ENCODE measurements around the gene CABLES1. TPM values are rescaled to one million over a fixed set of nuclear protein-coding genes. Genes with fewer than 3 reads are reported as not detected.

Gene CABLES1
- polyA plus RNA-seq, 1 donor, result 11.1 TPM

GRCh38 chr18:23129355-23130002 lies 5.8 kb upstream of the CABLES1 start:
- Histone ChIP-seq H3K9me3 (ENCODE audit: control insufficient read depth, low read depth, low read length) (no peaks in the 10 kb centered on the region), H3K4me3 (ENCODE audit: low read length) (no peak overlapping the region), H3K4me1 (ENCODE audit: control insufficient read depth, insufficient read depth, low read length) (peaks cover 10% of the 10 kb centered on the region), H3K36me3 (ENCODE audit: control insufficient read depth, insufficient read depth, low read length) (no peaks in the 10 kb centered on the region), H3K27me3 (ENCODE audit: control insufficient read depth, insufficient read depth, low read length) (peaks cover 3% of the 10 kb centered on the region), H3K27ac (ENCODE audit: low read length) (no peak overlapping the region)
- DNase-seq, result no peak
- no CpG with 5 or more reads among the region's 8 CpGs for WGBS (ENCODE audit: insufficient coverage, low lambda C conversion rate)

GRCh38 chr18:23131693-23132319 lies 3.5 kb upstream of the CABLES1 start:
- Histone ChIP-seq H3K27me3 (ENCODE audit: control insufficient read depth, insufficient read depth, low read length) (peaks cover 15% of the 10 kb centered on the region), H3K4me3 (ENCODE audit: low read length) (no peak overlapping the region), H3K36me3 (ENCODE audit: control insufficient read depth, insufficient read depth, low read length) (no peaks in the 10 kb centered on the region), H3K4me1 (ENCODE audit: control insufficient read depth, insufficient read depth, low read length) (peaks cover 11% of the 10 kb centered on the region), H3K27ac (ENCODE audit: low read length) (no peak overlapping the region), H3K9me3 (ENCODE audit: control insufficient read depth, low read depth, low read length) (no peaks in the 10 kb centered on the region)
- DNase-seq, result peak; percentile 57 to 58
- WGBS (ENCODE audit: insufficient coverage, low lambda C conversion rate), result 58% methylated on average over 2 of the region's 8 CpGs

GRCh38 chr18:23133860-23134779 lies 1.2 kb upstream of the CABLES1 start:
- peak overlapping the region; percentile 46 for H3K4me3 ChIP-seq (ENCODE audit: low read length)

DNA sequence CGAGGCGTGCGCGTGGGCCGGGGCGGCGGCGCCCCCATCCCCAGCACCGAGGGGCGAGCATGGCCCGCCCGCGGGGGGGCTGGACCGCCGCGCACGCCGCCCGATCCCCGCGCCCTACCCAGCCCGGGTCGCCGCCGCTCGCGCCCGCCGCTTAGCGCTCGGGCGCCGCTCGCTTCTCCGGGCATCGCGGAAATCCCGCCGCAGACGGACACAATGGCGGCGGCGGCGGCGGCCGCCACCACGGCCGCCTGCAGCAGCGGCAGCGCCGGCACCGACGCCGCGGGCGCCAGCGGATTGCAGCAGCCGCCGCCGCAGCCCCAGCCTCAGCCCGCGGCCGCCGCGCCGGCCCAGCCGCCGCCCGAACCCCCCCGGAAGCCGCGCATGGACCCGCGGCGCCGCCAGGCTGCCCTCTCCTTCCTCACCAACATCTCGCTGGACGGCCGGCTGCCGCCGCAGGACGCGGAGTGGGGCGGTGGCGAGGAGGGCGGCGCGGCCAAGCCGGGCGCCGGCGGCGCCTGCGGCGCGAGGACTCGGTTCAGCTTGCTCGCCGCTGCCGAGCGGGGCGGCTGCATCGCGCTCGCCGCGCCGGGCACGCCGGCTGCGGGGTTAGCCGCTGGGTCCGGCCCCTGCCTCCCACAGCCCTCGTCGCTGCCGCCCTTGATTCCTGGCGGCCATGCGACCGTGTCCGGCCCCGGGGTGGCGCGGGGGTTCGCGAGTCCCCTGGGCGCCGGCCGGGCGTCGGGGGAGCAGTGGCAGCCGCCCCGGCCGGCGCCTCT lies 453 bp downstream of the CABLES1 start:
- Histone ChIP-seq H3K27me3 (ENCODE audit: control insufficient read depth, insufficient read depth, low read length) (peaks cover 21% of the 10 kb centered on the region), H3K27ac (ENCODE audit: low read length) (no peak overlapping the region), H3K4me3 (ENCODE audit: low read length) (peak overlapping the region; percentile 46), H3K4me1 (ENCODE audit: control insufficient read depth, insufficient read depth, low read length) (peaks cover 34% of the 10 kb centered on the region), H3K36me3 (ENCODE audit: control insufficient read depth, insufficient read depth, low read length) (no peaks in the 10 kb centered on the region), H3K9me3 (ENCODE audit: control insufficient read depth, low read depth, low read length) (no peaks in the 10 kb centered on the region)
- WGBS (ENCODE audit: insufficient coverage, low lambda C conversion rate), result no CpG with 5 or more reads among the region's 134 CpGs
- DNase-seq, result no peak

More at GRCh38 chr18:23133860-23134779, 1.2 kb upstream of the CABLES1 start:
- Histone ChIP-seq H3K9me3 (ENCODE audit: control insufficient read depth, low read depth, low read length) (no peaks in the 10 kb centered on the region), H3K4me1 (ENCODE audit: control insufficient read depth, insufficient read depth, low read length) (peaks cover 27% of the 10 kb centered on the region), H3K27me3 (ENCODE audit: control insufficient read depth, insufficient read depth, low read length) (peaks cover 21% of the 10 kb centered on the region), H3K36me3 (ENCODE audit: control insufficient read depth, insufficient read depth, low read length) (no peaks in the 10 kb centered on the region), H3K27ac (ENCODE audit: low read length) (no peak overlapping the region)
- no CpG with 5 or more reads among the region's 18 CpGs for WGBS (ENCODE audit: insufficient coverage, low lambda C conversion rate)
- DNase-seq, result peak in 1 of 2 donors; percentile 54

DNA sequence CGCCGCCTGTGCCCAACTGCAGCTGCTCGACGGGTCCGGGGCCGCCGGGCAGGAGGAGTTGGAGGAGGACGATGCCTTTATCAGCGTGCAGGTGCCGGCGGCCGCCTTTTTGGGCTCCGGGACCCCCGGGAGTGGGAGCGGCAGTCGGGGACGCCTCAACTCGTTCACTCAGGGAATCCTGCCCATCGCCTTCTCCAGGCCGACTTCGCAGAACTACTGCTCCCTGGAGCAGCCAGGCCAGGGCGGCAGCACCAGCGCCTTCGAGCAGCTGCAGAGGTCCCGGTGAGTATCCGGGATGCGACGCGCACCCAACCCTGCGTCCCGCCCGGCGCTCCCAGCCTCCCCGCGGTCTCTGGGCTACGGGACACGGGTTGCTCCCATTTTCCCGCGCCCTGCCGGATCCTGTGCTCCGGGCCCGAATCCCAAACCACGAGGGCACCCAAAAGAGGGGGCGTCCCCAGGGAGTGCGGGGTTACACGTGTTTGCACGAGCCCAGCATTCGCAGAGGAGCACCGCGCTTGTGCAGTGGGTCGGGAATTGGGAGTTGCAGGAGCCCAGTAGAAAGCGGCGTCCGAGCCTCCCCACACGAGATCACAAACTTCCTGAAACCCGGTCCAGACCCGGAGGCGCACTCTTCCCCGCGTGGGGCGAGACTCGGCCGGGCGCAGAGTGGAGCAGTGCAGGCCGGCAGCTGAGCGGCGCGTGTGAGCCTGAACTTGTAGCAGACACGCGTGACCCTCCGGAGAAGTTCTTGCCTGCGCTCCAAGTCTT lies 1.2 kb downstream of the CABLES1 start:
- Histone ChIP-seq H3K4me3 (ENCODE audit: low read length) (peak overlapping the region; percentile 46), H3K36me3 (ENCODE audit: control insufficient read depth, insufficient read depth, low read length) (no peaks in the 10 kb centered on the region), H3K27me3 (ENCODE audit: control insufficient read depth, insufficient read depth, low read length) (peaks cover 21% of the 10 kb centered on the region), H3K27ac (ENCODE audit: low read length) (no peak overlapping the region), H3K9me3 (ENCODE audit: control insufficient read depth, low read depth, low read length) (no peaks in the 10 kb centered on the region), H3K4me1 (ENCODE audit: control insufficient read depth, insufficient read depth, low read length) (peaks cover 41% of the 10 kb centered on the region)
- DNase-seq, result peak in 1 of 2 donors; percentile 65
- no CpG with 5 or more reads among the region's 72 CpGs for WGBS (ENCODE audit: insufficient coverage, low lambda C conversion rate)

- WGBS (ENCODE audit: insufficient coverage, low lambda C conversion rate), result 76% methylated on average over 5 of the region's 12 CpGs
- no peaks in the 10 kb centered on the region for H3K9me3 ChIP-seq (ENCODE audit: control insufficient read depth, low read depth, low read length)
- no peak for DNase-seq
- H3K27ac ChIP-seq (ENCODE audit: low read length), result no peak overlapping the region
- H3K4me3 ChIP-seq (ENCODE audit: low read length), result peak overlapping the region; percentile 46
- H3K27me3 ChIP-seq (ENCODE audit: control insufficient read depth, insufficient read depth, low read length), result peaks cover 21% of the 10 kb centered on the region
- H3K4me1 ChIP-seq (ENCODE audit: control insufficient read depth, insufficient read depth, low read length), result peaks cover 48% of the 10 kb centered on the region
- H3K36me3 ChIP-seq (ENCODE audit: control insufficient read depth, insufficient read depth, low read length), result no peaks in the 10 kb centered on the region
These were observed 1.9 kb downstream of the CABLES1 start for GRCh38 chr18:23137097-23137635.

GRCh38 chr18:23137788-23138216 lies 2.5 kb downstream of the CABLES1 start:
- WGBS (ENCODE audit: insufficient coverage, low lambda C conversion rate), result no CpG with 5 or more reads among the region's 9 CpGs
- H3K36me3 ChIP-seq (ENCODE audit: control insufficient read depth, insufficient read depth, low read length), result no peaks in the 10 kb centered on the region
- peaks cover 21% of the 10 kb centered on the region for H3K27me3 ChIP-seq (ENCODE audit: control insufficient read depth, insufficient read depth, low read length)
- H3K9me3 ChIP-seq (ENCODE audit: control insufficient read depth, low read depth, low read length), result no peaks in the 10 kb centered on the region
- H3K27ac ChIP-seq (ENCODE audit: low read length), result no peak overlapping the region
- peaks cover 54% of the 10 kb centered on the region for H3K4me1 ChIP-seq (ENCODE audit: control insufficient read depth, insufficient read depth, low read length)
- no peak for DNase-seq
- H3K4me3 ChIP-seq (ENCODE audit: low read length), result no peak overlapping the region

- peak in 1 of 2 donors; percentile 59 for DNase-seq
- Histone ChIP-seq H3K4me3 (ENCODE audit: low read length) (no peak overlapping the region), H3K9me3 (ENCODE audit: control insufficient read depth, low read depth, low read length) (no peaks in the 10 kb centered on the region), H3K36me3 (ENCODE audit: control insufficient read depth, insufficient read depth, low read length) (no peaks in the 10 kb centered on the region), H3K4me1 (ENCODE audit: control insufficient read depth, insufficient read depth, low read length) (peaks cover 61% of the 10 kb centered on the region), H3K27ac (ENCODE audit: low read length) (peak overlapping the region; percentile 8), H3K27me3 (ENCODE audit: control insufficient read depth, insufficient read depth, low read length) (peaks cover 21% of the 10 kb centered on the region)
- WGBS (ENCODE audit: insufficient coverage, low lambda C conversion rate), result no CpG with 5 or more reads among the region's 5 CpGs
These were observed 3.2 kb downstream of the CABLES1 start for GRCh38 chr18:23138471-23138870.
